Sciatic nerve (tissue), 2 donors: ENCODE measurements around the gene MESP2. TPM values are rescaled to one million over a fixed set of nuclear protein-coding genes. Genes with fewer than 3 reads are reported as not detected.

Experiments used
- ATAC-seq: fragments of 200-7000 bp; cut with Tn5 transposase; one replicate; pipeline ENCODE4 v1.9.1; 2020; ENCODE audit warnings: mild to moderate bottlenecking, moderate library complexity
- DNase-seq: peaks from one replicate; pipeline ENCODE4 v3.0.0-alpha.2; 2020; ENCODE audit warnings: low spot score
- intact Hi-C: fragments of 100-400 bp; cut with DNase I; formaldehyde crosslinking; loops from one replicate; pipeline ENCODE4 v1.14.2; 2022
- total RNA-seq: library from RNA; stranded (reverse); fragmentation: NEBNext Ultra II Directional; extraction: Animal tissue kit (Norgen Biotek cat#: 25700); gene quantifications from one replicate; pipeline ENCODE4 v1.2.1, GENCODE V29; 2021
- donor health status: DM: no; HTN: no; CAD: no.
- donor health status: DM: no; HTN: no; CAD: no.

MESP2 gene
- total RNA-seq, 1 donor from 2014 or later = 0.45 TPM

DNA sequence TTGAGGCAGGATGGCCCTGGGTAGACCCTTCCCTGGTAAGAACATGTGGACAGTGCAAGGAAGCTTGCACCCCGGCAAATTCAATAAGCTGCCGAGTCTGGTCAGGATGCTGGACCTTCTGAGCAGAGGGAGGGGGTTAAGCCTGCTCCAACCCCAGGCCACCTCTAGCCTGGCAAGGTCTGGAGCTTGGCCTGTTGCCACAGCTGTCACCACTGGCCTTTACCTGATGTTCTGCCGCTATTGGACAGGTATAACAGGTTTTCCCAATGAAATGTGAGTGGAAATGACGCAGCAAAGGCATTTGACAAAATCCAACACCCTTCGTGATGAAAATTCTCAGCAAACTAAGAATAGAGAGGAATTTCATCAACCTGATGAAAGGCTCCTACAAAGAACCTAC is 24.4 kb upstream of the MESP2 start:
- ATAC-seq (no peak), DNase-seq (no peak)
- intact Hi-C loops = no loop called here

DNA sequence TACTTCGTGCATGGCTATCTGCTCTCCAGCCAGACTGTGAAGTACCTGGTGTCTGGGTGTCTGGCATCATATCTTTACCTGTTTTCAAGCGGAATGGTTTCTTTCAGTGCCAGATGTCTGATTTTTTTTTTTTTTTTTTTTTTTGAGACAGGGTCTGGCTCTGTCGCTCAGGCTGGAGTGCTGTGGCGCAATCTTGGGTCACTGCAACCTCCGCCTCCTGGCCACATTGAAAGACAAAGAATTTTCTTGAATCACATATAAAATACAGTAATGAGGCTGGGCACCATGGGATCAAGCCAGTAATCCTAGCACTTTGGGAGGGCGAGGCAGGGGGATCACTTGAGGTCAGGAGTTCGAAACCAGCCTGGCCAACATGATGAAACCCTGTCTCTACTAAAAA is 22.3 kb upstream of the MESP2 start:
- intact Hi-C loops = no loop called here
- ATAC-seq = no peak
- DNase-seq = no peak

DNA sequence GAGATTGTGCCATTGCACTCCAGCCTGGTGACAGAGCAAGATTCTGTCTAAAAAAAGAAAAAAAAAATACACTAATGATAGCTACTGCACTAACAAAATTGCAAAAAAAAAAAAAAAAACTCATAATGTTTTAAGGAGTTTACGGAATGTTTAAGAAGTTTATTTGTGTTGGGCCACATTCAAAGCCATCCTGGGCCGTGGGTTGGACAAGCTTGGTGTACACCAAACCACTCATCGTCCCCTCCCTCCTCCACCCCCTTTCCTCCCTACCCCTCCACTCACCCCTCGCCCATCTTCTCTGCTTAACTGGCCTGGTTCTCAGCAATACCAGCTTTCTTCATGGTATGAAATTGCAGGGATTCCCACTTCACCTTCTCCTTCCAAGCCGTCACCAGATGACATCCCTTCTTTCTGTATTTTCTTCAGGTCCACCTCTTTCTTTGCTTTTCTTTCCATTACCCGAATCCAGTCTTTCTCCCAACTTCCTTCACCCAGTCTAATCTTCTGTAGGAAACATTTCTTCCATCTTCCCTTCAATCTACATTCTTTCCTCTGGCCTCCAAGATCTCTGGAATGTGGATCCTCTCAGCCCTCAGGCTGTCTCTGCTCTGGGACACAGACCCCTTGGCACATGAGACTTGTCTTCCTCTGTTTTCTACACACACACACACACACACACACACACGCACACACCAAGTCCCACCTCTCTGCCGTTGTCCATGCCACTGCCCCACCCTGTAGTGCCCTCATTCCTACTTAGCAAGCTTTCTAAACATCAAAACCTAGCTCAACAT is 21.6 kb upstream of the MESP2 start:
- intact Hi-C loops = no loop called here
- DNase-seq (no peak), ATAC-seq (no peak)

DNA sequence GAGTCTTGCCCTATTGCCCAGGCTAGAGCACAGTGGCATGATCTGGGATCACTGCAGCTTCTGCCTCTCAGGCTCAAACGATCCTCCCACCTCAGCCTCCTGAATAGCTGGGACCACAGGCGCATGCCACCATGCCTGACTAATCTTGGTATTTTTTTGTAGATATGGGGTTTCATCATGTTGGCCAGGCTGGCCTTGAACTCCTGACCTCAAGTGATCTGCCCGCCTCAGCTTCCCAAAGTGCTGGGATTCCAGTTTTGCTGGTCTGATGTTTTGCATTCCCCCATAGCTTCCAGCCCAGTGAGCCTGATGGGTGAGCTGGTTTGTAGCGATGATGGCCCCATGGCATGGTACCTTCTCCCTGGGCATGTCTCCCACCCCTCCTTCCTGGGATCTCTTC is 20.4 kb upstream of the MESP2 start:
- DNase-seq (no peak), ATAC-seq (no peak)
- intact Hi-C loops = no loop called here

DNA sequence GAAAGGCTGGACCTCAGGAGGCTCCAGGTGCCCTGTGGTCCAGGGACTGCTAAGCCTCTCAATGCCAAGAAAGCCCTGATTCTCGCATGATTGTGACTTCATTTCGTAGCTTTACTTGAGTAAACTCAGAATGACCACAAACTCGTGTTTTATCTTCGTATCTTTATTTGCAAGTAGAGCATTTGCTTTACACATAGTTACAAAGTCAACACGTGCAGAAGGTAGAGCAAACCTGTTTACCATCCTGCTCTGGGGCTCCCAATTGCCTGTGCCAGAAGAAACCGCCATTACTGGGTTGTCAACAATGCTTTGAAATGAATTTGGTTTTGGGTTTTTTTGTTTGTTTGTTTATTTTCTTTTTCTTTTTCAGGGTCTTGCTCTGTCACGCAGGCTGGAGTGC is 19.2 kb upstream of the MESP2 start:
- ATAC-seq (no peak), DNase-seq (no peak)
- intact Hi-C loops = no loop called here

DNA sequence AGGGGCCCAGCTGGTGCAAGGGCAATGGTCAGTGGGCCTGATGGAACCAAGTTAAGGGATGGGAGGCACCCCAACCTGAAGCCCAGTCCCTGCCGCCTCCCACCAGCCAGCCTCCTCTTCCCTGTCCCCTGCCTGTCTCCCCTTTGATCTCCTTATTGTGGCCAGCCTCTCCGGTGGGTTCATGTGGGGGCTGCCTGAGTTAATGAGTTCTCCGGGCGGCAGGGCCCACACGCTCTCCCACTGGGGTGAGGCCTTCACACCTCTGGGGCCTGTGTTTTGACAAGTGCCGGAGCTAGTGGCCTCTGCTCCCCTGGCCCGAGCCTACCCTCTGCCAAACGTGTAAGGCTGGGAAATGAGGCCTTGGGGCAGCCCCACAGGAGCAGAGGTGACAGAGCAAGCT is 17.8 kb upstream of the MESP2 start:
- no peak for DNase-seq
- intact Hi-C loops = no loop called here
- ATAC-seq = no peak

DNA sequence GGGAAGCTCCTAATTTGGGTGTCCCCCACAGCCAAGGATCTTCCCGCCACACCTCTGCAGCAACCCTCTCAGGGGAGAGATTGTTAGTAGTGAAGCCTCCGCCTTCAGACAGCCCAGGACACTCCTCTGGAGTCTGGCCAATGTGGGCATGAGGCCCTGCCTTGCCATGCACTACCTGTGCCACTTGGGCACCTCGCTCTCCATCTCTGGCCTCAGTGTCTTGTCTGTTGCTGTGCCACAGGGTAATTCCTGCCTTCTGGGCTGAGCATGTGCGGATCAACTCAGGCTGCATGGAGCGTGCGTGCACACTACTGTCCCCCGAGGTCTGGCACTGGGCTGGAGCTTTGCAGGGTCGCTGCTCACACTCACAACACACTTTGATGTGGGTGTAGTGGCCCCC is 17.2 kb upstream of the MESP2 start:
- ATAC-seq = no peak
- intact Hi-C loops = no loop called here
- DNase-seq = no peak

DNA sequence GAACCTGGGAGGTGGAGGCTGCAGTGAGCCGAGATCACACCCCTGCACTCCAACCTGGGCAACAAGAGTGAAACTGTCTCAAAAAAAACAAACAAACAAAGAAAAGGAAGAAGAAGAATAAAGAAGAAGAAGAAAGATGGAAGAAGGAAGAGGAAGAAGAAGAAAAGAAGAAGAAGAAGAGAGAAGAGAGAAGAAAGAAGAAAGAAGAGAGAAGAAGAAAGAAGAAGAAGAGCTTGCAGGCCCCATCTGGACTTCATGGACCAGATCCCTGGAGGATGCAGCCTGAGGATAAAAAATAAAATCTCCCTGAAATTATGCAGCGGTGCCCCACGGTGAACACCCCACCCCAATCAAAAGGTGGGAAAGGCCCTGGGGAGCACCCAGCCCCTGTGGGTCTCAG is 16.3 kb upstream of the MESP2 start:
- intact Hi-C loops = loop anchor here (10.0 kb wide), 1 partner anchor 115 kb away; no protein-coding TSS in a partner anchor

DNA sequence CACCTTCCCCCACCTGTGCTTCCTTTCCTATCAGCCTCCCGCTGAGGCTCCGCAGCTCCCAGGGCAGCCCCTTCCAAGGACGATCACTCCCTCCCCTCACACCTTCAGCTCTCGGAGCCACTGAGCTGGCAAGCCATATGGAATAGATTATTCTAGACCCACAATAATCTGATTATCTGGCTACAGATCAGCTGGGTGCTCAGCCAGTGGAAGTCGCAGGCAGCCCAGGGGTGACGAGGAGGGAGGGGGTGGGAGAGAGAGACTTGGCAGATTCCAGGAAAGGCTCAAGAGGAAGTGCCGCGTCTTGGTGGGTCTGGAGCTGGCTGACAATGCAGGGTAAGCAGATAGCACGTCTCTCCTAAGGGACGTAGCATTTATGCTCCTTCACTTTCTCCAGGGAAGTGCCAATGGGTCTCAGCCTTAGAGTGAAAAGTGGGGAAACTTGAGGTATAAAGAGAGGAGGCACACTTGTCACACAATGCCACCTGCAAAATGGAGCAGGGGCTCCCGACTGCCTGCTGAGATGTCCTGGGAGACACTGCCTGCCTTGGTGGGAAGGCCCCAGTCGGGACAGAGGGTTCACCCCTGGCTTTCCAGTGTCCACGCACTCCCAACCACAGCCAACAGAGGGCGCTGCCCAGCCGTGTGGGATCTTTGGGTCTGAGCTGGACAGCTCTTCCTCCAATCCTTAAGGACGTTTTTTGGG is 15.7 kb upstream of the MESP2 start:
- intact Hi-C loops = loop anchor here (10.0 kb wide), 1 partner anchor 114 kb away; no protein-coding TSS in a partner anchor
- peak; percentile 91 for ATAC-seq
- DNase-seq = peak; percentile 89

More for the DNA sequence above, 16.3 kb upstream of the MESP2 start:
- peak; percentile 6 for ATAC-seq
- DNase-seq = no peak

DNA sequence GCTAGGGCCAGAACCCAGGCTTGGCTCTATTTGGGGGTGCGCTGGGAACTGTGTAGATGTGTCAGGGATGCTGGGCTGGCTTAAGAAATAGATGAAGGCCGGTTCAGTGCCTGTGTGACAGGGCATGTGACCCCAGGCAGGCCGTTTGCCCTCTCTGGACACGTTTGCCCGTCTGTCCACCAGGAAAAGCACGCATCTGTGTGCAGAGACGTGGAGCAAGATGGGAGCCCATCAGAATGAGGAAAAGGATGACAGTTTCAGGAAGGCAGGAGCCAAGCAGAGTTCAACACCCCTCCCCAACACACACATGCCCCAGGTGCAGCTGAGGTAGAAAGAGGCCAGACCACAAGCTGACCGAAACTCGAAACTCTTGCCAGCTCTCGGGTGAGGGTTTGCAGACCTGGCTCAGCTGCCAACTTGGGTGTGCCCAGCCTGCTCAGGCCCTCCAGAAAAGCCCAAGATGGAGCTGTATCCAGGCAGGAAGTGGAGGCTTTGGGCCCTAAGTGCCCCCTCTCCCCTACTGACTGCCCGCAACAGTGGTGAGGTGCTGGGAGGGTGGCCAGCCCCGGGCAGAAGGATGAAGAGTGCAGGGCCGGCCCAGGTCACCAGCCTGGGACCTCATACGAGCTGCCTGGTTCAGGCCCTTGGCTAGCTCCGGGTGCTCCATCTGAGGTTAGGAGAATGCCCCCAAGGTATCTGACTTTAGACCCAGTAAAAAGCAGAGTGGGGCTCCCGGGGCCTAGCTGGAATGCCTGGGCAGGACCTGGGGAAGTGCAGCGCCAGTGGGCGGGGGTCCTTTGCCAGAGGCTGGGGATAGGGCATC is 14.9 kb upstream of the MESP2 start:
- DNase-seq = no peak
- intact Hi-C loops = loop anchor here (10.0 kb wide), 1 partner anchor 114 kb away; no protein-coding TSS in a partner anchor
- peak; percentile 21 for ATAC-seq

DNA sequence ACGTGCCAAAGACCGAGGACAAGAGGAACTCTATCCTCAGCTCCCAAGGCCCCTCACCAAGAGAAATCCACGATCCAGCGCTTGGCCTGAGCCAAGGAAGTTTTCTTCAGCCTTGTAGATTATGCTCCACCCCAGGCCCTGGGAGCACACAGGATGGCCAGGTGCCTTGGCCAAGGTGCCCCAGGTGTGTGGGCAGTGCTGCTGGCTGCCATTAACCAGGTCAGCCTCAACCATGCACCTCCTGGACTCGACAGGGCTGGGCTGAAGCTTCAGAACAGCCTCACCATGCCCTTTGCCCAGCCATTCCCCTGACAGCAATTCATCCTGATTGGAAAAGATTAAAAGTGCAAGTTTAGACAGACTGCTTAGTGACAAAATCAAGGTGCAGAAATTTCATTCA is 14.2 kb upstream of the MESP2 start:
- ATAC-seq (no peak), DNase-seq (no peak)
- intact Hi-C loops = loop anchor here (10.0 kb wide), 1 partner anchor 113 kb away; no protein-coding TSS in a partner anchor

DNA sequence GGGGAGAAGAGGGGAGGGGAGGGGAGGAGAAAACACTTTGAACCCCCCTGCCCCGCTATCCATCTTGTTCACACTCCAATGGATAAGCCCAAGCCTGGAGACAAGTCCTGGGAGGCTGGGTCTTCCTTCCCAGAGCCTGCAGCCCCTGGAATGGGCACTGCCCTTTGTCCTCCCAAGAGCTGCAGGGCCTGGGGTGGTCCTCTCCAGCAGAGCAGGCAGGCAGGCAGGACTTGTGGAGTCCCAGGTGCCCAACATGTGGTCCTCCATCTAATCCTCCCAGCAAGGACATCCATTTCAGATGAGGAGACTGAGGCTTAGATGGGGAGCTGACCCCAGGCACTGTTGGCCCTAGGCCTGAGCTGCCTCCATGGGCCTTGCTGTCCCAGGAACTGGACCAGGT is 10.4 kb upstream of the MESP2 start:
- no peak for ATAC-seq
- no peak for DNase-seq
- intact Hi-C loops = loop anchor here (10.0 kb wide), 1 partner anchor 109 kb away; no protein-coding TSS in a partner anchor

DNA sequence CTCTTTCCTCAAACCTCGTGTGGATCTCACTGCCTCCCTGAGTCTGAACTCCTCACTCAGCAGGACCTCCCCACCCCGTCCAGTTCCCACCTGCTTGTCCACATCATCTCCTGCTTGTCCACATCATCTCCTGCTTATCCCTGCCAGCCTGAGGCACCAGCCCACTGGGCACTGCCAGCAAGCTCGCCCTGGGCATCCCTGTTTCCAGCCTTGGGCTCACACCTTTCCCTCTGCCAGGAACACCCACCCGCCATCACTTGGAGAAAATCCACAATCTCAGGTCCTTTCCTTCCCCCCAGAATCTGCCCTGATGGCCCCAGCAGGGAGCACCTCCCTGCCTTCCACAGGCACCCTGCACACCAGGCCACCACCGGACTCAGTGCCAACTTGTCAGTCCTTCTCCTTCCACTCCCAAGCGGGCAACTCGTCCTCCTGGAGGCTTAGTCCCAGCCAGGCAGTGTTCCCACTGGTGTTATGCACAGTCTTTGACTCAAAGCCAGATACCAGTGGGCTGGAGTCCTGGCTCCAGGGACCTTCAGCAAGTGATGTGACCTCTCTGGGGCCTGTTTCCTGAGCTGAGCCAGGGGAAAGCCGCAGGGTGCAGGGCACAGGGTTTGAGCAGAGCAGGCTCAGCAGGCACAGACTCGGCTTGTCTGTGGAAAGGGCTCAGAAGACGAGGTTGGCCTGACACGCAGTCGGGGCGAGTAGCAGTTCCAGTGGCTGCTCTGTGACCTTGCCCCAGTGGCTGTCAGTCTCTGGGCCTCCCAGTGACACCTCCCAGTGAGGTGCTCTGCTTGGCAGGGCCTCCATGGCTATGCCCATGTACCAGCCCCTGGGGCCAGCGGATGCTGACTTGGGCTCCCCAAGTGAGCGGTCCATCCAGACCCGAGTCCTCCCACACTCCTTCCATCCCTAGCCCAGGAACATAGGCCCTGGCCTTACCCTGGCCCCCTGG is 9.5 kb upstream of the MESP2 start:
- intact Hi-C loops = loop anchor here (10.0 kb wide), 1 partner anchor 108 kb away; no protein-coding TSS in a partner anchor
- ATAC-seq (peak; percentile 3), DNase-seq (no peak)

DNA sequence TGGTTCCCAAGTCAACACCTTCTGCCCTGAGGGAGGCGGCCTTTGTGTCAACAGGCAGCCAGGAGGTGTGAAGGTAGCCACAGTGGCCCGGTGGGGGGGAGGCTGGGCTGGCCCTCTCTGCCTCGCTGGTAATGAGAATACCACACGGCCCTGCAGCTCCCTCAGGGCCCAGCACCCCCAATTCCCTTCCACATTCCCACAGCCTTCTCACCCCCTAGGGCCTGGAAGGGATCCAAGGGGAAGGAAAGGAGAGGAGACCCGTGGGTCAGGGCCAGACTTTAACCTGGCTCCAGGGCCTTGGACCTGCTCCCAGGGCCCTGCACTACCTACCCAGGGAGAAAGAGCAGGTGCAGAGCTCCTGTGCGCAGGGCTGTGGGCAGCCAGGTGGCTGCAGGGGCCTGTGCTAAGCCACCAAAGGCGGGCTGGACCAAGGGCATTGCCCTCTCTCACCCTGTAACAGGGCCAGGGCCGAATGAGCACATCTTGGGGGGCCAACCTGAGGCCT is 8.7 kb upstream of the MESP2 start:
- peak; percentile 44 for ATAC-seq
- intact Hi-C loops = loop anchor here (10.0 kb wide), 1 partner anchor 107 kb away; no protein-coding TSS in a partner anchor
- DNase-seq = no peak

DNA sequence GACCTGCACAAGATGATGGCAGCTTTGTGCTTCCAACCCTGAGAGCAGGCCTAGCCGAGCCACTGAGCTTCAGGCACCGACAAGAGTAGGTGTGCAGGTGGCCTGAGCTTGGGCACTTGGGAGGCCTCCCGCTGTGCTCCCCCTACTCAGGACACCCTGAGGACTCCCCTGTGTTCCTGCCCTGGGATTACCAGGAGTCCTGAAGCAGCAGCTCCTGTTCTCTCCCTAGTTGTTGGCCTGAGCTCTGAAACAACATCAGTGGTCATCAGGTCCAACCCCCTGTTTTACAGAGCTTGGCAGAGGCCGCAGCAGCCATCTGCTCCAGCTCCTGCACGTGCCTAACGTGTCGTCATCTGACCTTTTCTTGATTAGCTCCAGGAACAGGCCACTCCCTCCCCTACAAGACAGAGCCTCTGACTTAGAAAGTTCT is 8.0 kb upstream of the MESP2 start:
- ATAC-seq = peak; percentile 95
- intact Hi-C loops = loop anchor here (10.0 kb wide), 1 partner anchor 107 kb away; no protein-coding TSS in a partner anchor

DNA sequence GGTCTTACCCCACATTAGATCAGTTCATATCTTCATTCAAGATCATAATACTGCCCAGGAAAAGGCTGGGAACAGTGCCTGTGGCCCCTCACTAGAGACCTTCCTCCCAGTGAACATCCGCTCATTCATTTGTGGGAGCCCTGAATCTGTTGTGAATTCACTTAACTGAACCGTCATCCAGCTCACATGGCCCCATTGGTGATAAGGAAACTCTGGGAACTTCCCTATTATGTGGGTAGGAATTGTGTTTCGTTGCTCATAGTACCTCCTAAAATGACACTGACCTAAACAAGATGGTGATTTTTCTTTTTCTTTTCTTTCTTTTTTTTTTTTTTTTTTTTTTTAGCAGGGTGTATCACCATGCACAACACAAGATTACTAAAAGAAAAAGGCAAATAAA is 6.8 kb upstream of the MESP2 start:
- intact Hi-C loops = loop anchor here (10.0 kb wide), 1 partner anchor 105 kb away; no protein-coding TSS in a partner anchor
- no peak for ATAC-seq
- no peak for DNase-seq

More for the DNA sequence above, 8.0 kb upstream of the MESP2 start:
- peak; percentile 77 for DNase-seq

DNA sequence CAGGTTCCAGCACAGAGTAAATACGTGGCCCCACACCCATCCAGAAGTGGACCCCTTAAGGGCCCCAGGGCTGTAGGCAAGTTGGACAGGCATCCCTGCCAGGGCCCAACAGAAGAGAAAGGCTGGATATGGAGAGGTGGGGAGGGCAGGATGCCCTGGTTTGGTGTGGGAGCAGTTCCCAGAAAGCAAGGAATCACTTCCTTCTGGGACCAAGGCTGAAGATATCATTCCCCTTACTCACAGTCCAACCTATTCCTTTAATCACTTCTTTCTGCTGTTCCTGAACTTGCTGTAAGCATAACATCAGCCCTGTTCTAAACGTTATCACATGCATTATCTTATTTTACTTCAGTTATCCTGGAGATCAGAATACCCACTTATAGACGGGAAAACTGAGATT is 6.1 kb upstream of the MESP2 start:
- intact Hi-C loops = no loop called here
- ATAC-seq (no peak), DNase-seq (no peak)
